ENCODE data around the gene PIK3AP1. TPM values are rescaled to one million over a fixed set of nuclear protein-coding genes. Genes with fewer than 3 reads are reported as not detected.

The PIK3AP1 gene
- total RNA-seq, 1 experiment from 2014 or later, result 1.7 TPM

- Mint-ChIP-seq H3K36me3 (ENCODE audit: insufficient read depth in 1 of 3, low read depth in 3 of 3) (no peaks in the 10 kb centered on the region), H3K4me3 (no peak overlapping the region), H3K9me3 (no peaks in the 10 kb centered on the region), H3K27me3 (ENCODE audit: low read depth) (no peaks in the 10 kb centered on the region), H3K4me1 (peaks cover 4 to 5% of the 10 kb centered on the region in 2 experiments; a peak in 3 of 4 replicates), H3K27ac (no peak overlapping the region)
- Histone ChIP-seq H2BK20ac (ENCODE audit: low read depth, low read length, poor library complexity, severe bottlenecking) (no peak overlapping the region), H3K79me1 (ENCODE audit: insufficient read depth, low read depth, low read length, poor library complexity, severe bottlenecking) (no peaks in the 10 kb centered on the region), H2BK120ac (ENCODE audit: low read depth, low read length, poor library complexity, severe bottlenecking) (no peak overlapping the region), H3K79me2 (ENCODE audit: insufficient read depth, low read length) (no peaks in the 10 kb centered on the region), H3K9ac (ENCODE audit: extremely low read depth, insufficient read length, low read length) (no peak overlapping the region), H4K20me1 (ENCODE audit: control insufficient read depth, insufficient read depth, insufficient read length) (no peaks in the 10 kb centered on the region), H2BK12ac (ENCODE audit: insufficient read length, low read depth, low read length) (no peak overlapping the region), H2BK5ac (ENCODE audit: insufficient read length, low read length) (no peak overlapping the region), H2AK5ac (ENCODE audit: insufficient read length, low read length) (no peak overlapping the region), H3K27ac (ENCODE audit: insufficient read length, low read depth, low read length) (no peak overlapping the region), H3K18ac (ENCODE audit: insufficient read length, low read depth, low read length) (no peak overlapping the region), H2BK15ac (ENCODE audit: low read depth, low read length) (no peak overlapping the region), H3K14ac (ENCODE audit: insufficient read depth, low read length) (no peak overlapping the region), H2AFZ (ENCODE audit: low read length) (no peak overlapping the region), H3K9me3 (ENCODE audit: control insufficient read depth, low read depth, low read length) (no peaks in the 10 kb centered on the region), H4K5ac (ENCODE audit: insufficient read length, low read depth, low read length) (no peak overlapping the region), H3K4me2 (ENCODE audit: insufficient read depth, insufficient read length, low read length) (no peak overlapping the region), H3K4me1 (ENCODE audit: insufficient read depth, low read length) (no peaks in the 10 kb centered on the region), H3K23me2 (ENCODE audit: insufficient read length, low read depth, low read length, poor library complexity, severe bottlenecking) (no peaks in the 10 kb centered on the region), H3K56ac (ENCODE audit: insufficient read length, low read depth, low read length) (no peak overlapping the region), H4K8ac (replicated peaks; ENCODE audit: insufficient read length, low read depth, low read length) (no peak overlapping the region), H4K91ac (ENCODE audit: insufficient read length, low read depth, low read length) (no peak overlapping the region), H3T11ph (ENCODE audit: low read length) (no peak overlapping the region), H3K4ac (ENCODE audit: low read depth, low read length) (no peak overlapping the region), H3K23ac (ENCODE audit: insufficient read length, low read depth, low read length) (no peak overlapping the region), H3K27me3 (ENCODE audit: insufficient read depth, low read length) (no peaks in the 10 kb centered on the region)
- WGBS (ENCODE audit: extremely low coverage, insufficient read length, low lambda C conversion rate), result no CpG with 5 or more reads among the region's 4 CpGs
- TF ChIP-seq CTCF (conservative IDR thresholded peaks at IDR 0.05), result no peak
- no peak for DNase-seq
Observed at GRCh38 chr10:96600337-96600736, 120.0 kb downstream of the PIK3AP1 start.

All from H9 (cell line).